Mucosa of stomach (tissue), 1 donor: ENCODE data around the gene ZNF618.

ENCODE experiments used
- H3K27me3 ChIP-seq: one replicate; pipeline ENCODE4 v1.7.0; 2013; ENCODE audit warnings: mild to moderate bottlenecking, low read length; ENCODE audit not compliant: control insufficient read depth, insufficient read depth
- H3K36me3 ChIP-seq: one replicate; pipeline ENCODE4 v1.7.0; 2013; ENCODE audit warnings: low read length; ENCODE audit not compliant: control insufficient read depth, insufficient read depth
- H3K4me1 ChIP-seq: one replicate; pipeline ENCODE4 v1.7.0; 2013; ENCODE audit warnings: mild to moderate bottlenecking, low read length; ENCODE audit not compliant: control insufficient read depth, insufficient read depth
- H3K4me3 ChIP-seq: one replicate; pipeline ENCODE4 v1.7.0; 2013; ENCODE audit warnings: low read length
- H3K9ac ChIP-seq: one replicate; pipeline ENCODE4 v1.7.0; 2013; ENCODE audit warnings: mild to moderate bottlenecking, low read length, moderate library complexity
- H3K9me3 ChIP-seq: one replicate; pipeline ENCODE4 v1.7.0; 2013; ENCODE audit warnings: mild to moderate bottlenecking, low read length, moderate library complexity; ENCODE audit not compliant: control insufficient read depth
- donor health status: Pancreatic carcinoma.

Gene ZNF618

GRCh38 chr9:113863345-113863744 is 12.8 kb upstream of the ZNF618 start:
- no peaks in the 10 kb centered on the region for H3K27me3 ChIP-seq
- no peaks in the 10 kb centered on the region for H3K9me3 ChIP-seq
- no peak overlapping the region for H3K9ac ChIP-seq
- no peak overlapping the region for H3K4me3 ChIP-seq
- H3K4me1 ChIP-seq = no peaks in the 10 kb centered on the region
- H3K36me3 ChIP-seq = no peaks in the 10 kb centered on the region

- Histone ChIP-seq H3K36me3 (no peaks in the 10 kb centered on the region), H3K9ac (no peak overlapping the region), H3K4me1 (no peaks in the 10 kb centered on the region), H3K27me3 (no peaks in the 10 kb centered on the region), H3K9me3 (no peaks in the 10 kb centered on the region), H3K4me3 (no peak overlapping the region)
Observed at GRCh38 chr9:113868501-113868900, 7.6 kb upstream of the ZNF618 start.

GRCh38 chr9:113872485-113873143 is 3.5 kb upstream of the ZNF618 start:
- no peaks in the 10 kb centered on the region for H3K9me3 ChIP-seq
- no peaks in the 10 kb centered on the region for H3K36me3 ChIP-seq
- no peaks in the 10 kb centered on the region for H3K27me3 ChIP-seq
- no peaks in the 10 kb centered on the region for H3K4me1 ChIP-seq
- H3K9ac ChIP-seq = no peak overlapping the region
- H3K4me3 ChIP-seq = no peak overlapping the region

GRCh38 chr9:113873446-113873845 is 2.7 kb upstream of the ZNF618 start:
- no peak overlapping the region for H3K4me3 ChIP-seq
- no peaks in the 10 kb centered on the region for H3K4me1 ChIP-seq
- H3K9me3 ChIP-seq = no peaks in the 10 kb centered on the region
- no peak overlapping the region for H3K9ac ChIP-seq
- H3K36me3 ChIP-seq = no peaks in the 10 kb centered on the region
- no peaks in the 10 kb centered on the region for H3K27me3 ChIP-seq

GRCh38 chr9:113873926-113874325 is 2.2 kb upstream of the ZNF618 start:
- no peaks in the 10 kb centered on the region for H3K27me3 ChIP-seq
- no peak overlapping the region for H3K4me3 ChIP-seq
- no peaks in the 10 kb centered on the region for H3K4me1 ChIP-seq
- H3K9ac ChIP-seq = no peak overlapping the region
- H3K36me3 ChIP-seq = no peaks in the 10 kb centered on the region
- H3K9me3 ChIP-seq = no peaks in the 10 kb centered on the region

- no peak overlapping the region for H3K4me3 ChIP-seq
- no peaks in the 10 kb centered on the region for H3K27me3 ChIP-seq
- H3K36me3 ChIP-seq = no peaks in the 10 kb centered on the region
- no peaks in the 10 kb centered on the region for H3K9me3 ChIP-seq
- no peak overlapping the region for H3K9ac ChIP-seq
- no peaks in the 10 kb centered on the region for H3K4me1 ChIP-seq
Observed at GRCh38 chr9:113875459-113876150, 504 bp upstream of the ZNF618 start.

- Histone ChIP-seq H3K9ac (peak overlapping the region; percentile 85), H3K36me3 (no peaks in the 10 kb centered on the region), H3K9me3 (no peaks in the 10 kb centered on the region), H3K27me3 (no peaks in the 10 kb centered on the region), H3K4me3 (peak overlapping the region; percentile 41), H3K4me1 (no peaks in the 10 kb centered on the region)
Observed at GRCh38 chr9:113876993-113877368, 872 bp downstream of the ZNF618 start.

- no peaks in the 10 kb centered on the region for H3K4me1 ChIP-seq
- H3K9me3 ChIP-seq = no peaks in the 10 kb centered on the region
- no peaks in the 10 kb centered on the region for H3K36me3 ChIP-seq
- no peak overlapping the region for H3K4me3 ChIP-seq
- H3K9ac ChIP-seq = no peak overlapping the region
- no peaks in the 10 kb centered on the region for H3K27me3 ChIP-seq
Observed at GRCh38 chr9:113879318-113879717, 3.2 kb downstream of the ZNF618 start.

- H3K27me3 ChIP-seq = no peaks in the 10 kb centered on the region
- no peaks in the 10 kb centered on the region for H3K36me3 ChIP-seq
- no peaks in the 10 kb centered on the region for H3K9me3 ChIP-seq
- no peak overlapping the region for H3K9ac ChIP-seq
- H3K4me3 ChIP-seq = no peak overlapping the region
- no peaks in the 10 kb centered on the region for H3K4me1 ChIP-seq
Observed at GRCh38 chr9:113879911-113880310, 3.8 kb downstream of the ZNF618 start.

- H3K4me1 ChIP-seq = peaks cover 12% of the 10 kb centered on the region
- H3K36me3 ChIP-seq = no peaks in the 10 kb centered on the region
- H3K9ac ChIP-seq = no peak overlapping the region
- no peak overlapping the region for H3K4me3 ChIP-seq
- no peaks in the 10 kb centered on the region for H3K27me3 ChIP-seq
- H3K9me3 ChIP-seq = no peaks in the 10 kb centered on the region
Observed at GRCh38 chr9:113882181-113882580, 6.1 kb downstream of the ZNF618 start.

GRCh38 chr9:113882636-113883164 is 6.6 kb downstream of the ZNF618 start:
- no peaks in the 10 kb centered on the region for H3K9me3 ChIP-seq
- no peak overlapping the region for H3K9ac ChIP-seq
- H3K36me3 ChIP-seq = no peaks in the 10 kb centered on the region
- H3K27me3 ChIP-seq = no peaks in the 10 kb centered on the region
- no peak overlapping the region for H3K4me3 ChIP-seq
- peaks cover 16% of the 10 kb centered on the region for H3K4me1 ChIP-seq

GRCh38 chr9:113885183-113886025 is 9.3 kb downstream of the ZNF618 start:
- peaks cover 16% of the 10 kb centered on the region for H3K4me1 ChIP-seq
- peak overlapping the region; percentile 15 for H3K4me3 ChIP-seq
- H3K9ac ChIP-seq = peak overlapping the region; percentile 22

More at GRCh38 chr9:113885183-113886025, 9.3 kb downstream of the ZNF618 start:
- Histone ChIP-seq H3K9me3 (no peaks in the 10 kb centered on the region), H3K27me3 (no peaks in the 10 kb centered on the region), H3K36me3 (no peaks in the 10 kb centered on the region)
